SK-N-MC (cell line): ENCODE results near the gene AOPEP.

ENCODE experiments used
- DNase-seq: peaks from one replicate; pipeline ENCODE4 v3.0.0-alpha.2; 2011; ENCODE audit warnings: low read depth, low spot score
- H3K27ac ChIP-seq: fragments of 200-600 bp; sonication (generic); 2 replicates; pipeline ENCODE4 v1.5.1; 2016; ENCODE audit warnings: mixed run types
- H3K36me3 ChIP-seq: fragments of 200-600 bp; sonication (generic); 2 replicates; pipeline ENCODE4 v1.6.1; 2017; ENCODE audit warnings: antibody characterized with exemption, low read length, mixed read lengths; ENCODE audit not compliant: insufficient read depth
- H3K4me3 ChIP-seq: fragments of 200-600 bp; sonication (generic); 2 replicates; pipeline ENCODE4 v1.5.1; 2016
- H3K9ac ChIP-seq: fragments of 200-600 bp; sonication (generic); 2 replicates; pipeline ENCODE4 v1.8.0; 2017; ENCODE audit warnings: mixed run types, mixed read lengths; ENCODE audit not compliant: insufficient read length
- H3K9me3 ChIP-seq: fragments of 200-600 bp; sonication (generic); 2 replicates; pipeline ENCODE4 v1.6.1; 2017; ENCODE audit warnings: low read depth, mild to moderate bottlenecking, antibody characterized with exemption, low read length, moderate library complexity, mixed read lengths
- EZH2 ChIP-seq: fragments of 200-600 bp; sonication (generic); IDR thresholded peaks from one replicate; pipeline ENCODE4 v1.6.1; 2017; ENCODE audit warnings: antibody characterized with exemption
- FOXP2 ChIP-seq: optimal IDR thresholded peaks from 2 replicates; pipeline ENCODE3; 2011; ENCODE audit warnings: mild to moderate bottlenecking, moderate library complexity; ENCODE audit not compliant: insufficient read depth; ENCODE audit errors: extremely low read length, control extremely low read depth
- POLR2AphosphoS5 ChIP-seq: IDR thresholded peaks from 2 replicates; pipeline ENCODE4 v1.6.1; 2012; ENCODE audit warnings: mild to moderate bottlenecking, low read depth, low read length, borderline replicate concordance

Gene AOPEP

GRCh38 chr9:95063300-95063699, 336.8 kb downstream of the AOPEP start:
- no peak for DNase-seq
- Histone ChIP-seq H3K4me3 (no peak overlapping the region), H3K27ac (no peak overlapping the region), H3K9me3 (no peaks in the 10 kb centered on the region), H3K36me3 (peaks cover 14% of the 10 kb centered on the region), H3K9ac (no peak overlapping the region)
- TF ChIP-seq POLR2AphosphoS5 (no peak), EZH2 (no peak), FOXP2 (no peak)

DNA sequence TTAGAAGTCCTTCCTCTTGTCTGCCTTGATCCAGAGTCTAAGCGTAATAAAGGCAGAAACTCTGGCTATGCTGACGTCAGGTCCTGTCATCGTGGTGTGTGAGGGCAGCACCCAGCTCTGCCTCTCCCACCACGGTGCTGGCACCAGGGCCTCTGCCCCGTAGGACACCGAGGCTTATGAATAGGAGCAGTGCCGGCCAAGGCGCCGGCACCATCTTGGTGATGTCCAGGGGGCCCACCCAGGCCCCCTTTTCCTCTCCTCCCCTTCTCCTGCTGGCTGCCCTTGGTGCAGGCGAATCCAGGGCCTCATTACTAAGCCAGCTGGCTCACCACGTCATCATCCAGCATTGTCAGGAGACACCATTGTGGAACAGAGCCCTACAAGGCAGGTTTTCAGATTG, 338.7 kb downstream of the AOPEP start:
- Histone ChIP-seq H3K9ac (no peak overlapping the region), H3K4me3 (no peak overlapping the region), H3K9me3 (no peaks in the 10 kb centered on the region), H3K36me3 (peaks cover 17% of the 10 kb centered on the region), H3K27ac (no peak overlapping the region)
- DNase-seq: no peak
- no peak for TF ChIP-seq FOXP2
- no peak for TF ChIP-seq EZH2
- no peak for TF ChIP-seq POLR2AphosphoS5

DNA sequence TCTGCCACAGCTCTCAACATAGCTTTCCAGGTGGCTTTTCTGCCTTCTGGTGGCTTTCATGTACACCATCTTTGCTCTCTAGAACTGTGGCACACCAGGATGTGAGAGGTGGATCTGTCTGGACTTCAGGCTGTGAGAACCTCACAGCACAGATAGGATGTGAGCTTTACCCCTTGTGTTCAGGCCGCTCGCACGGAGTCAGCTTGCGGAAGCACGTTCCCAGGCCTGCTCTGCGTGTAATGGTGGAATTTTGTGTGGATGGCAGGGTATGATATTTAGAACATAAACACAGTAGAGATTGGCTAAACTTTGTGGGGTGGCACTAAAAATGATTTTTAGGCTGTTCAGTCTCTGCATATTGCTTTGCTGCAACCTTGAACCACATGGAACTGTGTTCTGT, 340.6 kb downstream of the AOPEP start:
- Histone ChIP-seq H3K4me3 (no peak overlapping the region), H3K9me3 (no peaks in the 10 kb centered on the region), H3K36me3 (peaks cover 11% of the 10 kb centered on the region), H3K9ac (no peak overlapping the region), H3K27ac (no peak overlapping the region)
- TF ChIP-seq EZH2 (no peak), POLR2AphosphoS5 (no peak), FOXP2 (no peak)
- no peak for DNase-seq

- no peak for DNase-seq
- Histone ChIP-seq H3K9ac (no peak overlapping the region), H3K9me3 (no peaks in the 10 kb centered on the region), H3K27ac (no peak overlapping the region), H3K36me3 (peaks cover 7% of the 10 kb centered on the region), H3K4me3 (no peak overlapping the region)
- TF ChIP-seq EZH2 (no peak), FOXP2 (no peak), POLR2AphosphoS5 (no peak)
These were observed 341.4 kb downstream of the AOPEP start for GRCh38 chr9:95067897-95068296.

GRCh38 chr9:95070549-95071021, 344.1 kb downstream of the AOPEP start:
- peaks cover 7% of the 10 kb centered on the region; the same call in 1 of the 2 replicates for H3K36me3 ChIP-seq
- TF ChIP-seq FOXP2 (no peak), POLR2AphosphoS5 (no peak), EZH2 (no peak)
- H3K27ac ChIP-seq: peak overlapping the region; percentile 18; the same call in 1 of the 2 replicates
- H3K4me3 ChIP-seq: no peak overlapping the region
- no peak overlapping the region for H3K9ac ChIP-seq
- DNase-seq: no peak
- H3K9me3 ChIP-seq: no peaks in the 10 kb centered on the region

DNA sequence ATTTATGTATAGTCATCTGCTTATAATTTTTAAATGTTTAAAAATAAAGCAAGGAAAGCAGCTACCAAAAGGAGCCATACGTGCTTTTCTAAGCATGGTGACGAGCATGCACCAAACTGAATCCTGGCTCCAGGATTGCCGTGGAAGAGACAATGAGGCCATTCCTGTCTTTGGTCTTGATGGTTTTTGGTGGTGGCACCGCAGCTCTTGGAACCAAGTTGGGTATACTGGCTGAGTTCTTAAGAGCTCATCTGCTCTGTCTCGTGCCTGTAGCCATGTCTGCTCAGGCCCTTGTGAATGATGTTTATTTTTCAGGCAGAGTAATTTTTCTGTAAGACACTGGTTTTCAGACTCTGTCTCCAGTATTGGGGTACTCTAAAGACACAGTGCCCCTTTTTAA, 345.0 kb downstream of the AOPEP start:
- H3K4me3 ChIP-seq: no peak overlapping the region
- H3K9ac ChIP-seq: no peak overlapping the region
- TF ChIP-seq POLR2AphosphoS5 (no peak), EZH2 (no peak), FOXP2 (no peak)
- no peak overlapping the region for H3K27ac ChIP-seq
- H3K36me3 ChIP-seq: peaks cover 7% of the 10 kb centered on the region; the same call in 1 of the 2 replicates
- no peak for DNase-seq
- H3K9me3 ChIP-seq: no peaks in the 10 kb centered on the region

GRCh38 chr9:95071925-95072324, 345.4 kb downstream of the AOPEP start:
- Histone ChIP-seq H3K4me3 (no peak overlapping the region), H3K9ac (no peak overlapping the region), H3K9me3 (no peaks in the 10 kb centered on the region), H3K36me3 (peaks cover 7% of the 10 kb centered on the region; the same call in 1 of the 2 replicates), H3K27ac (no peak overlapping the region)
- no peak for DNase-seq
- no peak for TF ChIP-seq EZH2
- TF ChIP-seq FOXP2: no peak
- no peak for TF ChIP-seq POLR2AphosphoS5

- peaks cover 5% of the 10 kb centered on the region; the same call in 1 of the 2 replicates for H3K36me3 ChIP-seq
- no peak overlapping the region for H3K4me3 ChIP-seq
- no peaks in the 10 kb centered on the region for H3K9me3 ChIP-seq
- no peak overlapping the region for H3K27ac ChIP-seq
- no peak for DNase-seq
- TF ChIP-seq EZH2 (no peak), POLR2AphosphoS5 (no peak), FOXP2 (no peak)
- no peak overlapping the region for H3K9ac ChIP-seq
These were observed 346.6 kb downstream of the AOPEP start for GRCh38 chr9:95073042-95073607.

DNA sequence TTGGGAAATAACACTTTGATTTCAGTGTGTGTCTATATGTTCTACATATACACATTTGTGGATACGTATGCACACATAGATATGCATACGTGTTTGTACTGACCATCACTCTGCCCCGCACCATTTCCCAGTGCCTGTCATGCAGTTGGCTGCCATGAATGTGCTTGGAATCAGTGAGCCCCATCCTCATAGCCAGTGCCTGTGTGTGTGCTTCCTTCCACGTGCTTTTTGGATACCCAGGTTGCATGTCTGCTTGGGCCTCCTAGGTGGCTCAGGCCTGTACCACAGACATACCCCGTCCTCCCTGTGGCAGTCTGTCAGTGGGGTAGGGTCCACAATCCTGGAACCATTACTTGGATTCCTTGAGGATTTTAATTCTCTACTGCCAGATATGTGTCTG, 347.4 kb downstream of the AOPEP start:
- no peaks in the 10 kb centered on the region for H3K36me3 ChIP-seq
- no peak for DNase-seq
- H3K27ac ChIP-seq: no peak overlapping the region
- no peak overlapping the region for H3K9ac ChIP-seq
- no peak overlapping the region for H3K4me3 ChIP-seq
- no peaks in the 10 kb centered on the region for H3K9me3 ChIP-seq
- TF ChIP-seq FOXP2 (no peak), POLR2AphosphoS5 (no peak), EZH2 (no peak)
